ENCODE data around the gene OSBPL5.

Gene OSBPL5

DNA sequence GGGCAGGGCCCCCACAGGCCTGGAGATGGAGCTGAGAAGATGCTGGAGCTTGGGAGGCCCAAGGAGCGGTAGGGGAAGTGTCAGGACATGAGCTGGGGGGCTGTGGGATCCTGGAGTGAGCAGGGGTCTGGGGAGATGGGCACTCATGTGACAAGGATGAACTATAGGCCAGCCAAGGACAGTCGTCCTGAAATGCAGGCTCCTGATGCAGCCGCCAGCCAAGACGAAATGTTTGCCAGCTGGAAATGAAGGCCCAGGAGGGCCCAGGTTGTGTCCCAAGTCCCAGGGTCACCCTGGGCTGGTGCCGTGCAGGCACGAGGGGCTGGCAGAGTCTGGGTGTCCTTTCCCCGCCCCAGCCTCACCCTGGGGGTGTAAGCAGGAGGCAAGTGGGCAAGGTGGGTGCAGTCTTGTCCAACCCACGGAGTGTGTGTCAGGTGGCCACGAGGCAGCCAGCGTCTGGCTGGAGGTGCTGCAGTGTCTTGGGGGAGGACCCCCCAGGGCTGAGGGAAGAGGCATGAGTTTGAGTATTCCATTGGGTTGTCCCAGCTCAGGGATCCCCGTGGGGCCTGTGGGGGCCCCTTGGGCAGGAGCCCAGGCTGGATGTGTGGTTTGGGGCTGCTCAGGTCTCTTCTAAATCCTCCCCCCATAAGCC lies 32.1 kb upstream of the OSBPL5 start:
- Histone ChIP-seq H3K4me3 (ENCODE audit: low read length) (no peak overlapping the region), H3K9me3 (ENCODE audit: control insufficient read depth, insufficient read depth, low read length) (no peaks in the 10 kb centered on the region), H3K36me3 (ENCODE audit: control insufficient read depth, low read length) (no peaks in the 10 kb centered on the region), H3K27ac (ENCODE audit: low read depth, low read length) (no peak overlapping the region), H3K4me2 (ENCODE audit: low read length) (no peak overlapping the region), H3K9me2 (replicated peaks; ENCODE audit: control insufficient read depth, low read length) (no peaks in the 10 kb centered on the region), H3K4me1 (ENCODE audit: control insufficient read depth, low read length) (no peaks in the 10 kb centered on the region), H3K27me3 (ENCODE audit: control insufficient read depth, low read length) (no peaks in the 10 kb centered on the region), H3F3A (ENCODE audit: control insufficient read depth, insufficient read depth) (no peaks in the 10 kb centered on the region), H3K79me2 (ENCODE audit: control insufficient read depth, low read length) (no peaks in the 10 kb centered on the region), H4K20me1 (ENCODE audit: control insufficient read depth, insufficient read depth, low read depth, low read length) (no peaks in the 10 kb centered on the region)
- TF ChIP-seq EZH2phosphoT487 (IDR thresholded peaks at IDR 0.05; ENCODE audit: borderline replicate concordance, low read length): no peak
- TF ChIP-seq, protein P1, sequence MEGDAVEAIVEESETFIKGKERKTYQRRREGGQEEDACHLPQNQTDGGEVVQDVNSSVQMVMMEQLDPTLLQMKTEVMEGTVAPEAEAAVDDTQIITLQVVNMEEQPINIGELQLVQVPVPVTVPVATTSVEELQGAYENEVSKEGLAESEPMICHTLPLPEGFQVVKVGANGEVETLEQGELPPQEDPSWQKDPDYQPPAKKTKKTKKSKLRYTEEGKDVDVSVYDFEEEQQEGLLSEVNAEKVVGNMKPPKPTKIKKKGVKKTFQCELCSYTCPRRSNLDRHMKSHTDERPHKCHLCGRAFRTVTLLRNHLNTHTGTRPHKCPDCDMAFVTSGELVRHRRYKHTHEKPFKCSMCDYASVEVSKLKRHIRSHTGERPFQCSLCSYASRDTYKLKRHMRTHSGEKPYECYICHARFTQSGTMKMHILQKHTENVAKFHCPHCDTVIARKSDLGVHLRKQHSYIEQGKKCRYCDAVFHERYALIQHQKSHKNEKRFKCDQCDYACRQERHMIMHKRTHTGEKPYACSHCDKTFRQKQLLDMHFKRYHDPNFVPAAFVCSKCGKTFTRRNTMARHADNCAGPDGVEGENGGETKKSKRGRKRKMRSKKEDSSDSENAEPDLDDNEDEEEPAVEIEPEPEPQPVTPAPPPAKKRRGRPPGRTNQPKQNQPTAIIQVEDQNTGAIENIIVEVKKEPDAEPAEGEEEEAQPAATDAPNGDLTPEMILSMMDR (IDR thresholded peaks at IDR 0.05; ENCODE audit: low read depth, low read length, poor library complexity, severe bottlenecking): no peak

DNA sequence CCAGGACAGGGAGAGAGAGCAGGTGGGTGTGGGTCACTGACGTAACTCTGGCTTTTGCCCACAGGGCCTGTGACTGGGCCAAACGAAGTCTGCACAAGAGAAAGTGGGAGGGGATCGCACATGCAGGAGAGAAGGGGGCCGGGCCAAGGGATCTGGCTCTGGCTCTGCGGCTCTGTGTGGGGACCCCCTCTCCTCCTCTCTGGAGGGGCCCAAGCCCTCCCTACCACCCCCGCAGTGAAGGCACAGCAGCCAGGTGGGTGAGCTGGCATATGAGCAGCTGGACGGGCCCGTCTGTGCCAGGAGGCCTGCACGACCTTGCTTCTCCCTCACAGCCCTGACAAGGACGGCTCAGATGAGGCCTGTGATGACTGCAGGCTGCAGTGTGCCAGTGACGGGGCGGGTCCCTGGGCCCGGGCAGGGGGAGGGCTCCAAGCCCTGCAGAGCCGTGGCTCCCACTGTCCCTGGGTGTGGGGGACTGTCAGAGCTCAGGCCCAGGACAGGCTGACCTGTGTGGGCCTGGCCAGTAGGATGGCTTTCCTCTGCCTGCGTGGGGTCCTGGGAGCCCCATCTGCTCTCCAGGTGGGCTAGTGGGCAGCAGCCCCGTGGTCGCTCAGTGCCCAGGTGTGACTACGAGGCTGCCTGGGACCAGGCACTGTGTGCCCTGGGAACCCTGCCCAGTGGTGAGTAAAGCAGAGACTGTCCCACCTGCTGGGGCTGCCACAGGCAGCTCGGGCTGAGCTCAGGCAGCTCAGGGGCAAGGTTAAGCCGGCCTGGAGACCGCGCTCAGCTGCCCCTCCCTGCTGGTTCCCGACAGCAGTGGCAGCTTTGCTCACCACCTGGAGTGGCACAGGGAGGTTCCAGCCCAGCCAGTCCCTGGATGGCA lies 31.3 kb upstream of the OSBPL5 start:
- Histone ChIP-seq H3K9me3 (ENCODE audit: control insufficient read depth, insufficient read depth, low read length) (no peaks in the 10 kb centered on the region), H3F3A (ENCODE audit: control insufficient read depth, insufficient read depth) (no peaks in the 10 kb centered on the region), H3K9me2 (replicated peaks; ENCODE audit: control insufficient read depth, low read length) (no peaks in the 10 kb centered on the region), H3K4me3 (ENCODE audit: low read length) (no peak overlapping the region), H3K4me1 (ENCODE audit: control insufficient read depth, low read length) (no peaks in the 10 kb centered on the region), H3K4me2 (ENCODE audit: low read length) (no peak overlapping the region), H3K27ac (ENCODE audit: low read depth, low read length) (no peak overlapping the region), H3K79me2 (ENCODE audit: control insufficient read depth, low read length) (no peaks in the 10 kb centered on the region), H3K27me3 (ENCODE audit: control insufficient read depth, low read length) (no peaks in the 10 kb centered on the region), H3K36me3 (ENCODE audit: control insufficient read depth, low read length) (no peaks in the 10 kb centered on the region), H4K20me1 (ENCODE audit: control insufficient read depth, insufficient read depth, low read depth, low read length) (no peaks in the 10 kb centered on the region)
- TF ChIP-seq EZH2phosphoT487 (IDR thresholded peaks at IDR 0.05; ENCODE audit: borderline replicate concordance, low read length): no peak
- TF ChIP-seq, protein P1 (IDR thresholded peaks at IDR 0.05; ENCODE audit: low read depth, low read length, poor library complexity, severe bottlenecking): no peak

DNA sequence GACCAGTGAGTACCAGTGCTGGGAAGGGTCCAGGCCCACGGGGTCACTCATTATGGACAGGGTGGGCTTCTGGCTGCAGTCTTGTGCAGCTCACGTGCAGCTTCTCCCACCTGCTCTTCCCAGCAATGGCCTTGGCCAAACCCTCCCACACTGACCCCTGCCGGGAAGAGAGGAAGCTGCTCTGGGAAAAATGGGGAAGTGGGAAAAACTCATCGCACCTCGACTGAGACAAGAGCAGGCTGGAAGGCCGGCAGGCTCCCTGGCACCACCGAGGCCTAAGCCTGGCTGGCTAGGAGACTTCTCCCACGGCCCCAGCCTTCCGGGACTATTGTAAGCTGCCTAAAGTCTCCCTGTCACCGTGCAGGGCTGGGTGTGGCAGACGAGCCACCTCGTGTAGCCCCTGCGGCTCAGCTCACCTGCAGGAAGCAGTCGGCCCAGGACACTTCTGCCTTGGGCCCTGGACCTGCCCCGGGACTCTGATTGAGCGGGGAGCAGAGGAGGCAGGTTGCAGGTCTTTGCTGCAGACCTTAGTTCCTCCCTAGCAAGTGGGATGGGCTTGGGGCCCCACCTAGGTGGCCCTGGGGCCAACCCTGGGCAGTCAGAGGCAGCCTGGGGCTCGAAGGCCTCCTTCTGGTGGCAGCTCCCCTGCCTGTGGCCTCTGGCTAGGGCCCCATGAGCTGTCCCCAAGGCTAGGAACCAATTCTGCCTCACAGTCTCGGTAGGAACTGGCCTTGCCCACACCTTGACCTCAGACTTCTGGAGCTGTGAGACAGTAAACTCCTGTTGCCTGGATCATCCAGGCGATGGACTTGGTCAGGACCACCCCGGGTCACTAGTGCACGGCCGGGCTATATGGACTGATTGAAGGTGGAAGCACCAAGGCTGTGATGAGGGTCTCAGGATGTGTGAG lies 30.4 kb upstream of the OSBPL5 start:
- no peaks in the 10 kb centered on the region for H3K79me2 ChIP-seq (ENCODE audit: control insufficient read depth, low read length)
- H3K4me3 ChIP-seq (ENCODE audit: low read length): no peak overlapping the region
- no peaks in the 10 kb centered on the region for H3K27me3 ChIP-seq (ENCODE audit: control insufficient read depth, low read length)
- TF ChIP-seq EZH2phosphoT487 (IDR thresholded peaks at IDR 0.05; ENCODE audit: borderline replicate concordance, low read length): no peak
- TF ChIP-seq, protein P1 (IDR thresholded peaks at IDR 0.05; ENCODE audit: low read depth, low read length, poor library complexity, severe bottlenecking): peak; percentile 24
- H3K4me1 ChIP-seq (ENCODE audit: control insufficient read depth, low read length): no peaks in the 10 kb centered on the region
- H3F3A ChIP-seq (ENCODE audit: control insufficient read depth, insufficient read depth): no peaks in the 10 kb centered on the region
- no peaks in the 10 kb centered on the region for H4K20me1 ChIP-seq (ENCODE audit: control insufficient read depth, insufficient read depth, low read depth, low read length)
- H3K9me2 ChIP-seq (replicated peaks; ENCODE audit: control insufficient read depth, low read length): no peaks in the 10 kb centered on the region
- no peak overlapping the region for H3K27ac ChIP-seq (ENCODE audit: low read depth, low read length)
- H3K9me3 ChIP-seq (ENCODE audit: control insufficient read depth, insufficient read depth, low read length): no peaks in the 10 kb centered on the region
- no peaks in the 10 kb centered on the region for H3K36me3 ChIP-seq (ENCODE audit: control insufficient read depth, low read length)
- no peak overlapping the region for H3K4me2 ChIP-seq (ENCODE audit: low read length)
